ENCODE measurements around the gene R3HDM1.
"Not testable (repeated sequence)": the region's sequence is repeated elsewhere in the genome, so short reads cannot be mapped to it uniquely, and the experiment has no call there.

R3HDM1 gene

DNA sequence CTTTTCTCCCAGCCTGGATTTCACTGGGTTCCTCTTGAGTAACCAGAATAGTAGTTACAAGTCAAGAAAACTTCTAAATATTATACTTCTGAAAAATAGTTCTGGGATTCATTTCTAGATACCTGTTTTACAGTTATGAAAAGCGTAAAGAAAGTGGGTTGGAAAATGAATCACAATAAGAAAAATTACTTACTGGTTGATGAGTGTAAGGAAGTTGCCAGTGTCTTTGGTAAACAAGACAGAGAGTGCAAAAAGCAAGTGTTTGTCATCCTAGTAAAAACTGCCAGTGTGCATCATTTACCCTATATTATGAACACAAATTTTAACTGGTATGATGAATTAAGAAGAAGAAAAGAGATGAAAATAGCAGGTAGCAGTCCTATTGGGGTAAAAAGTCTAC is 88.9 kb downstream of the R3HDM1 start:
- no peak for DNase-seq (ENCODE audit: low spot score)
- H3K27ac ChIP-seq (ENCODE audit: poor library complexity, severe bottlenecking), result no peak overlapping the region
- H3K4me1 ChIP-seq (ENCODE audit: insufficient read depth, poor library complexity, severe bottlenecking), result no peaks in the 10 kb centered on the region
- TF ChIP-seq, protein P1, sequence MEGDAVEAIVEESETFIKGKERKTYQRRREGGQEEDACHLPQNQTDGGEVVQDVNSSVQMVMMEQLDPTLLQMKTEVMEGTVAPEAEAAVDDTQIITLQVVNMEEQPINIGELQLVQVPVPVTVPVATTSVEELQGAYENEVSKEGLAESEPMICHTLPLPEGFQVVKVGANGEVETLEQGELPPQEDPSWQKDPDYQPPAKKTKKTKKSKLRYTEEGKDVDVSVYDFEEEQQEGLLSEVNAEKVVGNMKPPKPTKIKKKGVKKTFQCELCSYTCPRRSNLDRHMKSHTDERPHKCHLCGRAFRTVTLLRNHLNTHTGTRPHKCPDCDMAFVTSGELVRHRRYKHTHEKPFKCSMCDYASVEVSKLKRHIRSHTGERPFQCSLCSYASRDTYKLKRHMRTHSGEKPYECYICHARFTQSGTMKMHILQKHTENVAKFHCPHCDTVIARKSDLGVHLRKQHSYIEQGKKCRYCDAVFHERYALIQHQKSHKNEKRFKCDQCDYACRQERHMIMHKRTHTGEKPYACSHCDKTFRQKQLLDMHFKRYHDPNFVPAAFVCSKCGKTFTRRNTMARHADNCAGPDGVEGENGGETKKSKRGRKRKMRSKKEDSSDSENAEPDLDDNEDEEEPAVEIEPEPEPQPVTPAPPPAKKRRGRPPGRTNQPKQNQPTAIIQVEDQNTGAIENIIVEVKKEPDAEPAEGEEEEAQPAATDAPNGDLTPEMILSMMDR (IDR thresholded peaks at IDR 0.05; ENCODE audit: poor library complexity, severe bottlenecking), result no peak
- H3K27me3 ChIP-seq (ENCODE audit: insufficient read depth, poor library complexity, severe bottlenecking), result no peaks in the 10 kb centered on the region
- no peak for ATAC-seq (ENCODE audit: low read depth)
- H3K4me3 ChIP-seq (ENCODE audit: severe bottlenecking), result no peak overlapping the region
- H3K36me3 ChIP-seq (ENCODE audit: low read depth), result peaks cover 28% of the 10 kb centered on the region
- H3K9me3 ChIP-seq (ENCODE audit: severe bottlenecking), result no peaks in the 10 kb centered on the region

DNA sequence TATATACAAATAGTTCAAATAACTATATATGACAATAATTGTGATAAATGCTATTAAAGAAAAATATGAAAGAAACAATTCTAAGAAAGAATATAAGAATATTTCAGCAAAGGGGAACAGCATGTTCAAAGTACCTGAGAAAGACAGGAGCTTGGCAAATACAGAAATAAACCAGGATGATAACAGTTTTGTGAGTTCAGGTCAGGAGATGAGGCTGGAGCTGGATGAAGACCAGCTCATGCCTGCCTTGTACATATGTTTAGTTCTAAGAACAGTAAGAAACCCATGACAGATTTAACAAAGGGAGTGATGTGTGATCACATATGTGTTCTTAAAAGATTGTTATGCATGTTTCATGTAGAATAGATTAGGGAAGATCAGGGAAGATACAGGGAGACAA is 98.2 kb downstream of the R3HDM1 start:
- H3K36me3 ChIP-seq (ENCODE audit: low read depth), result peaks cover 10% of the 10 kb centered on the region
- no peaks in the 10 kb centered on the region for H3K4me1 ChIP-seq (ENCODE audit: insufficient read depth, poor library complexity, severe bottlenecking)
- no peaks in the 10 kb centered on the region for H3K9me3 ChIP-seq (ENCODE audit: severe bottlenecking)
- DNase-seq (ENCODE audit: low spot score) (no peak), ATAC-seq (ENCODE audit: low read depth) (no peak)
- no peaks in the 10 kb centered on the region for H3K27me3 ChIP-seq (ENCODE audit: insufficient read depth, poor library complexity, severe bottlenecking)
- TF ChIP-seq, protein P1 (IDR thresholded peaks at IDR 0.05; ENCODE audit: poor library complexity, severe bottlenecking), result no peak
- H3K4me3 ChIP-seq (ENCODE audit: severe bottlenecking), result no peak overlapping the region
- no peak overlapping the region for H3K27ac ChIP-seq (ENCODE audit: poor library complexity, severe bottlenecking)

DNA sequence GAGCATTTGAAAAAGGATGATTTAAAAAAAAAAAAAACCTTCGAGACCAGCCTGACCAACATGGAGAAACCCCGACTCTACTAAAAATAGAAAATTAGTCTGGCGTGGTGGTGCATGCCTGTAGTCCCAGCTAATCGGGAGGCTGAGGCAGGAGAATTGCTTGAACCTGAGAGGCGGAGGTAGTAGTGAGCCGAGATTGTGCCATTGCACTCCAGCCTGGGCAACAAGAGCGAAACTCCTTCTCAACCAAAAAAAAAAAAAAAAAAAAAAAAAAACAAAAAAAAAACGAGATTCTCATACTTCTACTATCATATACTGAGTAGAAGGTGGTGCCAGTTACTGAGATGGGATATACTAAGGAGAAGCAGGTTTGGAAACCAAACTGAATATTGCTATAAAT is 98.8 kb downstream of the R3HDM1 start:
- H3K4me1 ChIP-seq (ENCODE audit: insufficient read depth, poor library complexity, severe bottlenecking); H3K27ac ChIP-seq (ENCODE audit: poor library complexity, severe bottlenecking); H3K9me3 ChIP-seq (ENCODE audit: severe bottlenecking); H3K27me3 ChIP-seq (ENCODE audit: insufficient read depth, poor library complexity, severe bottlenecking); H3K4me3 ChIP-seq (ENCODE audit: severe bottlenecking); ATAC-seq (ENCODE audit: low read depth); H3K36me3 ChIP-seq (ENCODE audit: low read depth); DNase-seq (ENCODE audit: low spot score): not testable (repeated sequence)

DNA sequence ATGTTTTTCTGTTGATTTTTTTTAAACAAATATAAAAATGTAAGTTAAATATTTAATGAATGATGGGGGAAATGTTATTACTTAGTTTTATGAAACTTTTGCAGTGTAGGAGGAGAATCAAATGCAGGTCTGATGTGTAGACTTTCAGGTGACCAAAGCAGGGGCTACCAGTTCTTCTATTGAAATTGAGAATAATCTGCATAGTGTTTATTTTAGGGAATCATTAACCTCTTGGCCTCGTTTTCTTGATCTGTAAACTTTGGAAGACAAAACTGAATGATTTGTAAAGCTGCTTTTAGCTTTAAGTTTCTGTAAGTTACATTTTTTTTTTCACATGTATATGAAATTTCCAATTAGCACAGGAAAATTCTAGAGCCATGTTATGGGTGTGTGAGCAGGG is 99.2 kb downstream of the R3HDM1 start:
- no peak for ATAC-seq (ENCODE audit: low read depth)
- TF ChIP-seq, protein P1 (IDR thresholded peaks at IDR 0.05; ENCODE audit: poor library complexity, severe bottlenecking), result no peak

DNA sequence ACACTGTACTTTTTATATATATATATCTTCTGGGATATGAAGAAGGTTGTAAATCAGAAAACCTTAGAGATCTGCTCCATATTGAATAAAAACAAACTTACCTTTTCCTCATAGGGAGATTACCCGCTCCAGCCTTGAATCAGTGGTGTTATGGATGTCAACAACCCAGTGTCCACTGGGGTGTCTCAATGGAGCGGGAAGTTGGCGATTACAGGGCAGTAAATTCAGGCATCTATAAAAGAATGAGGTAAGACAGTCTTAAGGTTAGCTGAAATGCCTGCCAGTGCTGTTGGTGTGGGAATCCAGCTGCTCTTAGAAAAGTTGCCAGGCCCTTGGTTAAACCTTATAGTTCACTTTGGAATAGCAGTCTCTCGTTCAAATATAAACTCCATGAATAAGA is 102.3 kb downstream of the R3HDM1 start:
- TF ChIP-seq, protein P1 (IDR thresholded peaks at IDR 0.05; ENCODE audit: poor library complexity, severe bottlenecking), result no peak
- H3K36me3 ChIP-seq (ENCODE audit: low read depth), result peaks cover 25% of the 10 kb centered on the region
- no peaks in the 10 kb centered on the region for H3K4me1 ChIP-seq (ENCODE audit: insufficient read depth, poor library complexity, severe bottlenecking)
- no peak overlapping the region for H3K4me3 ChIP-seq (ENCODE audit: severe bottlenecking)
- ATAC-seq (ENCODE audit: low read depth) (no peak), DNase-seq (ENCODE audit: low spot score) (no peak)
- no peaks in the 10 kb centered on the region for H3K27me3 ChIP-seq (ENCODE audit: insufficient read depth, poor library complexity, severe bottlenecking)
- H3K9me3 ChIP-seq (ENCODE audit: severe bottlenecking), result no peaks in the 10 kb centered on the region
- H3K27ac ChIP-seq (ENCODE audit: poor library complexity, severe bottlenecking), result no peak overlapping the region

More for the DNA sequence above, 99.2 kb downstream of the R3HDM1 start:
- no peak for DNase-seq (ENCODE audit: low spot score)
- no peaks in the 10 kb centered on the region for H3K4me1 ChIP-seq (ENCODE audit: insufficient read depth, poor library complexity, severe bottlenecking)
- no peak overlapping the region for H3K4me3 ChIP-seq (ENCODE audit: severe bottlenecking)
- peaks cover 10% of the 10 kb centered on the region for H3K36me3 ChIP-seq (ENCODE audit: low read depth)
- no peaks in the 10 kb centered on the region for H3K9me3 ChIP-seq (ENCODE audit: severe bottlenecking)
- H3K27ac ChIP-seq (ENCODE audit: poor library complexity, severe bottlenecking), result no peak overlapping the region
- H3K27me3 ChIP-seq (ENCODE audit: insufficient read depth, poor library complexity, severe bottlenecking), result no peaks in the 10 kb centered on the region

All from RWPE2 (cell line).